Heart left ventricle (tissue), 13 donors: ENCODE results near the gene MXRA7.

Source experiments
- POLR2A ChIP-seq, 2 donors: fragments of 450-650 bp; IDR thresholded peaks; one replicate each; pipeline ENCODE4 v1.6.1; 2017; ENCODE audit warnings: antibody characterized with exemption in 2 of 2, mild to moderate bottlenecking in 2 of 2, moderate library complexity in 2 of 2
- TF ChIP-seq, protein P1 (sequence below), 12 donors: fragments of 200-600 bp; sonication (generic) in 4 of 12; IDR thresholded peaks; one replicate each; pipeline versions ENCODE4 v1.5.0 to v1.8.0; 2018 to 2022; ENCODE audit warnings: antibody characterized with exemption in 12 of 12, mild to moderate bottlenecking in 5 of 12
- donor health status: ischemic (EF 13 %, LVEDD 7.1; RV severe dilation, severe dysfunction).
- donor health status: DM: no; HTN: yes; CAD: no.
- donor health status: DM: no; HTN: no; CAD: no.
- donor health status: ischemic (EF 25% LVEDD 6.9; RV normal size, moderate dysfunction).
- donor health status: ischemic (EF 25% LVEDD 5.7; RV mildly dilated, moderate dysfunction).
- donor health status: ischemic (EF 35%, LVEDD 5.7; RV mildly dilated, moderate dysfunction).
- donor health status: nonischemic (EF 11% LVEDD 7.7; RV severe dilation, severe dysfunction).
- donor health status: DM: yes; HTN: yes; CAD: no.
- donor health status: PGD.
- donor health status: ischemic (EF 29% LVEDD 5.4; RV normal size, mild dysfunction).
- donor health status: nonischemic (EF 23%, LVEDD 6.1; RV moderate dilation, normal function).

DNA sequence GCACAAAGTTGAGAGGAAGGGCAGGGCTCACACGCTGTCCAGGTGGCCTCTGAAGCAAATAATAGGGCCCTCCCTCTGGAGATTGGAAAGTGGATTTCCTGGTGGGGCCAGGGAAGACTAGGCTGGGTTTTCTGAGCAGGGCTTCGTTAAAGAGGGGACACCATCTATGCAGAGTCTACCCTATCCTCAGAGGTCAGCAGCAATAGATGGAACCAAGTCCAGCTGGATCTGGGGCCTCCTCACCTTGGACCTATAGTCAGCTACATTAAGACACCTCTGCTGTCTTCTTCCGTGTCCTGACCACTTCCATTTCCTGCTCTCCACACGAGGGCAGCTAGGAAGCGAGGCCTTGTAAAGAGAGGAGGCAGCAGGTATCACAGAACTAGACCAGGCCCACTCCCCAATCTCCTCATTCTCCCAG is 52.5 kb downstream of the MXRA7 start:
- no peak for TF ChIP-seq POLR2A (IDR thresholded peaks at IDR 0.05)
- TF ChIP-seq, protein P1, sequence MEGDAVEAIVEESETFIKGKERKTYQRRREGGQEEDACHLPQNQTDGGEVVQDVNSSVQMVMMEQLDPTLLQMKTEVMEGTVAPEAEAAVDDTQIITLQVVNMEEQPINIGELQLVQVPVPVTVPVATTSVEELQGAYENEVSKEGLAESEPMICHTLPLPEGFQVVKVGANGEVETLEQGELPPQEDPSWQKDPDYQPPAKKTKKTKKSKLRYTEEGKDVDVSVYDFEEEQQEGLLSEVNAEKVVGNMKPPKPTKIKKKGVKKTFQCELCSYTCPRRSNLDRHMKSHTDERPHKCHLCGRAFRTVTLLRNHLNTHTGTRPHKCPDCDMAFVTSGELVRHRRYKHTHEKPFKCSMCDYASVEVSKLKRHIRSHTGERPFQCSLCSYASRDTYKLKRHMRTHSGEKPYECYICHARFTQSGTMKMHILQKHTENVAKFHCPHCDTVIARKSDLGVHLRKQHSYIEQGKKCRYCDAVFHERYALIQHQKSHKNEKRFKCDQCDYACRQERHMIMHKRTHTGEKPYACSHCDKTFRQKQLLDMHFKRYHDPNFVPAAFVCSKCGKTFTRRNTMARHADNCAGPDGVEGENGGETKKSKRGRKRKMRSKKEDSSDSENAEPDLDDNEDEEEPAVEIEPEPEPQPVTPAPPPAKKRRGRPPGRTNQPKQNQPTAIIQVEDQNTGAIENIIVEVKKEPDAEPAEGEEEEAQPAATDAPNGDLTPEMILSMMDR (IDR thresholded peaks at IDR 0.05), result no peak
